K562 (cell line): Measurements from ENCODE around the gene S100A2. TPM values are rescaled to one million over a fixed set of nuclear protein-coding genes. Genes with fewer than 3 reads are reported as not detected.
A peak's percentile ranks its signal among the peaks of the same experiment; 100 is the strongest.

ENCODE experiments used
- ATAC-seq: fragments of 200-7000 bp; cut with Tn5 transposase; 3 replicates; pipeline ENCODE4 v1.9.1; 2020; ENCODE audit warnings: moderate library complexity
- BruUV-seq: library from RNA; stranded (reverse); fragments of 400-500 nt; replicated peaks from 2 replicates; lab custom pipeline; 2021; lab: Mats Ljungman, UMichigan
- CTCF ChIA-PET: fragments of 300-600 bp; formaldehyde crosslinking; extraction: SDS; loops from one replicate; lab custom pipeline; 2021; ENCODE audit warnings: low intra/inter-chr PET ratio; lab: Yijun Ruan, JAX
- POLR2A ChIA-PET: fragments of 300-600, 350-650 bp; sonication (Branson Sonifier 250); formaldehyde crosslinking; extraction: SDS; loops from one replicate; lab custom pipeline; 2021; ENCODE audit warnings: antibody characterized with exemption, inconsistent platforms; lab: Yijun Ruan, JAX
- DNase-seq, 4 experiments: peaks; one replicate each; pipeline versions ENCODE4 v3.0.0 to v3.0.0-alpha.2; 2011 to 2018; ENCODE audit warnings: low spot score in 3 of 4, mixed read lengths in 3 of 4; ENCODE audit errors: extremely low read depth in 1 of 4
- FAIRE-seq: peaks from 2 replicates; lab custom pipeline; 2011; peaks lifted over from hg19 to GRCh38; lab: Jason Lieb, UNC
- H2AFZ ChIP-seq: 2 replicates; pipeline ENCODE4 v1.6.0; 2011; ENCODE audit warnings: low read depth, low read length, control low read depth, inconsistent platforms
- H3K27ac ChIP-seq: fragments of 200-600 bp; 3 replicates; pipeline ENCODE4 v1.8.0; 2011; ENCODE audit warnings: low read depth, mild to moderate bottlenecking, control low read depth, inconsistent platforms, low read length, moderate library complexity, mixed read lengths; ENCODE audit errors: extremely low read depth
- H3K27me3 ChIP-seq, 2 experiments: fragments of 300-600 bp in 1 of 2; 2 replicates in 1 of 2; 3 replicates in 1 of 2; pipeline versions ENCODE4 v1.6.0 to v1.8.0; 2011; ENCODE audit warnings: inconsistent platforms in 2 of 2, low read length in 2 of 2, mild to moderate bottlenecking in 1 of 2, mixed read lengths in 1 of 2, moderate library complexity in 1 of 2; ENCODE audit not compliant: control insufficient read depth in 2 of 2, insufficient read depth in 2 of 2
- H3K36me3 ChIP-seq: fragments of 300-600 bp; 3 replicates; pipeline ENCODE4 v1.8.0; 2011; ENCODE audit warnings: mild to moderate bottlenecking, low read length, inconsistent platforms; ENCODE audit not compliant: control insufficient read depth, insufficient read depth
- H3K4me1 ChIP-seq, 2 experiments: fragments of 200-600 bp in 1 of 2; replicated peaks in 1 of 2; 2 replicates in 1 of 2; 3 replicates in 1 of 2; pipeline versions ENCODE4 v1.5.1 to v1.8.0; 2011; ENCODE audit warnings: inconsistent platforms in 2 of 2, low read length in 2 of 2, mild to moderate bottlenecking in 1 of 2, mixed read lengths in 1 of 2, moderate library complexity in 1 of 2; ENCODE audit not compliant: control insufficient read depth in 2 of 2, insufficient read depth in 2 of 2
- H3K4me2 ChIP-seq: 2 replicates; pipeline ENCODE4 v1.6.1; 2011; ENCODE audit warnings: low read length, control low read depth, inconsistent platforms, mixed read lengths; ENCODE audit not compliant: insufficient read depth
- H3K4me3 ChIP-seq: fragments of 200-600 bp; sonication (generic), shearing (Covaris generic); 2 replicates; pipeline ENCODE4 v1.5.1; 2016; ENCODE audit warnings: control low read depth, inconsistent platforms
- H3K79me2 ChIP-seq: fragments of 200-600 bp; 3 replicates; pipeline ENCODE4 v1.8.0; 2011; ENCODE audit warnings: low read length, inconsistent platforms; ENCODE audit not compliant: control insufficient read depth, insufficient read depth
- H3K9ac ChIP-seq, 2 experiments: 2 replicates each; pipeline versions ENCODE4 v1.6.0 to v1.6.1; 2011; ENCODE audit warnings: low read depth in 2 of 2, low read length in 2 of 2, control low read depth in 1 of 2, inconsistent platforms in 1 of 2, mild to moderate bottlenecking in 1 of 2, mixed read lengths in 1 of 2; ENCODE audit not compliant: insufficient read depth in 1 of 2
- H3K9me1 ChIP-seq: one replicate; pipeline ENCODE4 v1.6.0; 2011; ENCODE audit warnings: inconsistent platforms, mild to moderate bottlenecking, low read length, moderate library complexity; ENCODE audit not compliant: control insufficient read depth, insufficient read depth
- H3K9me3 ChIP-seq: replicated peaks from 2 replicates; pipeline ENCODE4 v1.5.1; 2011; ENCODE audit warnings: low read depth, low read length, inconsistent platforms; ENCODE audit not compliant: control insufficient read depth, insufficient read depth
- H4K20me1 ChIP-seq: replicated peaks from 2 replicates; pipeline ENCODE4 v1.6.1; 2011; ENCODE audit warnings: low read length, inconsistent platforms, mixed read lengths; ENCODE audit not compliant: control insufficient read depth, insufficient read depth
- ADNP ChIP-seq: fragments of 200-800 bp; sonication (Bioruptor generic); IDR thresholded peaks from 2 replicates; pipeline ENCODE4 v1.6.1; 2016; ENCODE audit warnings: missing genetic modification characterization, missing compliant biosample characterization
- ARNT ChIP-seq, 2 experiments: fragments of 450-650 bp; IDR thresholded peaks; 2 replicates each; pipeline ENCODE4 v1.6.1; 2016; ENCODE audit warnings: mild to moderate bottlenecking in 1 of 2
- CBX1 ChIP-seq: sonication (generic); IDR thresholded peaks from 2 replicates; pipeline ENCODE4 v1.6.1; 2016; ENCODE audit warnings: antibody characterized with exemption, low read depth, mild to moderate bottlenecking
- ETV6 ChIP-seq, 3 experiments: fragments of 150-350 bp in 1 of 3; sonication (generic) in 1 of 3; formaldehyde crosslinking in 1 of 3; IDR thresholded peaks; 2 replicates each; pipeline versions ENCODE4 v1.6.1 to v1.8.0; 2014 to 2022; ENCODE audit warnings: borderline replicate concordance in 2 of 3, low read depth in 2 of 3, antibody characterized with exemption in 1 of 3, low read length in 1 of 3, mild to moderate bottlenecking in 1 of 3, missing genetic modification reagents in 1 of 3
- HSF4 ChIP-seq: fragments of 250-450 bp; sonication (Bioruptor Pico); IDR thresholded peaks from 2 replicates; pipeline ENCODE4 v2.1.2; 2022; ENCODE audit warnings: mild to moderate bottlenecking, moderate library complexity, borderline replicate concordance
- NFE2L1 ChIP-seq: fragments of 450-650 bp; IDR thresholded peaks from 2 replicates; pipeline ENCODE4 v1.6.1; 2016; ENCODE audit warnings: missing genetic modification characterization, low read depth, mild to moderate bottlenecking, missing compliant biosample characterization, moderate library complexity, borderline replicate concordance
- POLR3A ChIP-seq: IDR thresholded peaks from 2 replicates; pipeline ENCODE4 v1.6.1; 2011; ENCODE audit warnings: borderline replicate concordance, mild to moderate bottlenecking, moderate library complexity; ENCODE audit not compliant: insufficient read length, insufficient read depth; ENCODE audit errors: extremely low read depth
- SNRNP70 ChIP-seq: fragments of 200-400 bp; formaldehyde crosslinking; optimal IDR thresholded peaks from 2 replicates; pipeline ENCODE3; 2017; ENCODE audit warnings: low read depth, low read length
- U2AF2 ChIP-seq: fragments of 200-400 bp; formaldehyde crosslinking; optimal IDR thresholded peaks from 2 replicates; pipeline ENCODE3; 2017; ENCODE audit warnings: low read depth, mild to moderate bottlenecking, low read length
- ZFP36 ChIP-seq: fragments of 150-350 bp; IDR thresholded peaks from 2 replicates; pipeline ENCODE4 v1.6.1; 2018; ENCODE audit warnings: low read length, low read depth; ENCODE audit not compliant: partially characterized antibody
- ZNF12 ChIP-seq: sonication (generic); formaldehyde crosslinking; IDR thresholded peaks from 2 replicates; pipeline ENCODE4 v1.4.0; 2020; ENCODE audit warnings: mild to moderate bottlenecking, missing genetic modification reagents
- ZNF24 ChIP-seq: fragments of 450-650 bp; IDR thresholded peaks from 2 replicates; pipeline ENCODE4 v1.6.1; 2016
- ZSCAN29 ChIP-seq: fragments of 450-650 bp; IDR thresholded peaks from 2 replicates; pipeline ENCODE4 v1.6.1; 2017
- WGBS: fragments of 100-300 bp; shearing (Covaris generic); methylation state at CpG from one replicate; pipeline ENCODE4 v1.1.6; 2016; ENCODE audit warnings: low coverage, mixed read lengths; ENCODE audit not compliant: insufficient coverage; ENCODE audit errors: missing lambda C conversion rate; 5-methylcytosine and 5-hydroxymethylcytosine counted together
- in situ Hi-C: fragments of 300-500 bp; cut with MboI; formaldehyde crosslinking; loops from 4 replicates; pipeline ENCODE4 v1.15.0; 2018; ENCODE audit warnings: inconsistent platforms, mixed read lengths
- intact Hi-C: fragments of 100-400 bp; cut with micrococcal nuclease; formaldehyde crosslinking; loops from 2 replicates; pipeline ENCODE4 v1.14.2; 2022
- polyA plus RNA-seq, 8 experiments: library from polyadenylated mRNA; depleted of rRNA in 4 of 8; stranded (reverse) in 5 of 8; unstranded in 3 of 8; fragments of >200 nt; fragmentation: Nextera tagmentation in 2 of 8; fragmentation: Illumina TruSeq in 1 of 8; extraction: Ambion mirVana in 2 of 8; extraction: Trizol in 1 of 8; gene quantifications; 2 replicates each; pipeline versions ENCODE4 v1.2.1 to v1.2.3, GENCODE V29; 2011 to 2014; ENCODE audit warnings: inconsistent platforms in 1 of 8, missing spikeins in 1 of 8
- total RNA-seq, 7 experiments: library from RNA; depleted of rRNA in 6 of 7; stranded (reverse); fragments of >200 nt in 6 of 7; fragmentation: Illumina TruSeq in 2 of 7; extraction: Trizol in 2 of 7; gene quantifications; 2 replicates each; pipeline versions ENCODE4 v1.2.1 to v1.2.3, GENCODE V29; 2011 to 2021; ENCODE audit warnings: low replicate concordance in 1 of 7
- TF ChIP-seq, protein P1 (sequence below): fragments of 250-450 bp; sonication (Bioruptor Pico); IDR thresholded peaks from 2 replicates; pipeline ENCODE4 v1.8.0; 2021; ENCODE audit warnings: moderate library complexity, mild to moderate bottlenecking, inconsistent platforms
- TF ChIP-seq, protein P2 (sequence below): fragments of 250-450 bp; sonication (Bioruptor Pico); IDR thresholded peaks from 2 replicates; pipeline ENCODE4 v1.8.0; 2022; ENCODE audit warnings: moderate library complexity, mild to moderate bottlenecking, inconsistent platforms
- TF ChIP-seq, protein P3 (sequence below): fragments of 200-800 bp; sonication (Bioruptor generic); IDR thresholded peaks from 2 replicates; pipeline ENCODE4 v1.6.1; 2017; ENCODE audit warnings: missing genetic modification characterization, missing compliant biosample characterization

Gene S100A2
- total and polyA plus RNA-seq, 9 of the 15 experiments (the other 6 are each of a cell fraction or from before 2014, with no cell fraction given) = 0.28 to 0.65 (median 0.44) TPM; not detected in 4

- TF ChIP-seq CBX1 (no peak), ZNF12 (CRISPR knock-in tag) (no peak), U2AF2 (no peak), ZSCAN29 (no peak), SNRNP70 (no peak), POLR3A (no peak), ZFP36 (no peak), HSF4 (no peak)
- TF ChIP-seq, protein P1, sequence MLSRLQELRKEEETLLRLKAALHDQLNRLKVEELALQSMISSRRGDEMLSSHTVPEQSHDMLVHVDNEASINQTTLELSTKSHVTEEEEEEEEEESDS (CRISPR knock-in tag) = no peak
- TF ChIP-seq, protein P2, sequence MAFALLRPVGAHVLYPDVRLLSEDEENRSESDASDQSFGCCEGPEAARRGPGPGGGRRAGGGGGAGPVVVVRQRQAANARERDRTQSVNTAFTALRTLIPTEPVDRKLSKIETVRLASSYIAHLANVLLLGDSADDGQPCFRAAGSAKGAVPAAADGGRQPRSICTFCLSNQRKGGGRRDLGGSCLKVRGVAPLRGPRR (CRISPR knock-in tag) = no peak
- TF ChIP-seq, all 486 proteins: peak for 39
Observed at GRCh38 chr1:153538315-153538821, 27.3 kb downstream of the S100A2 start (continued).

DNA sequence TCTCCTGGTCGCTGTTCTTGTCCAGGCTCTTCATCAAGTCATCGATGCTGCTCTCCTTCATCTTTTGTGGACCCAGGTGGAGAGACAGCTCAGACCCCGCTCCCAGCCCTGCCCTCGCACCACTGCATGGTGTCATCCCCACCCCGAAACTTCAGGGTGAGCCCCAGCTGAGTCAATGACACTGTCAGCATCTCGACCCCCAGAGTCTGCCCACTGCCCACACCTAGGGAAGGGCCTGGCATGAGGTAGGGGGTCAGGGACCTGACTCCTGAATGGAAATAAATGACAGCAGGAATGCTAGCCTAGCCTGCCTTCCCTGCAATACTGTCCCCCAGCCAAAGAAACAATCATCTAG, 28.3 kb downstream of the S100A2 start:
- Histone ChIP-seq H3K4me2 (no peak overlapping the region), H4K20me1 (no peaks in the 10 kb centered on the region), H3K4me3 (no peak overlapping the region), H3K27ac (no peak overlapping the region), H3K9me3 (no peaks in the 10 kb centered on the region), H3K27me3 (no peaks in the 10 kb centered on the region), H3K79me2 (no peaks in the 10 kb centered on the region; the same call in 2 of the 3 replicates), H3K9me1 (no peaks in the 10 kb centered on the region), H3K9ac (peak overlapping the region in 1 of 2 experiments; percentile 62; a peak in 2 of 4 replicates), H3K4me1 (peaks cover 67 to 72% of the 10 kb centered on the region in 2 experiments), H2AFZ (peak overlapping the region; percentile 85; the same call in 1 of the 2 replicates), H3K36me3 (no peaks in the 10 kb centered on the region)
- TF ChIP-seq ETV6 (IDR thresholded peaks at IDR 0.05; ENCODE audit: borderline replicate concordance in 1 of 2, low read depth in 2 of 2, low read length in 1 of 2) (no peak), ETV6 (CRISPR knock-in tag; IDR thresholded peaks at IDR 0.05; ENCODE audit: borderline replicate concordance) (no peak), ADNP (tag) (no peak), ZNF24 (no peak), POLR3A (no peak), NFE2L1 (tag) (no peak), ARNT (IDR thresholded peaks at IDR 0.05) (no peak)
- TF ChIP-seq, protein P3, sequence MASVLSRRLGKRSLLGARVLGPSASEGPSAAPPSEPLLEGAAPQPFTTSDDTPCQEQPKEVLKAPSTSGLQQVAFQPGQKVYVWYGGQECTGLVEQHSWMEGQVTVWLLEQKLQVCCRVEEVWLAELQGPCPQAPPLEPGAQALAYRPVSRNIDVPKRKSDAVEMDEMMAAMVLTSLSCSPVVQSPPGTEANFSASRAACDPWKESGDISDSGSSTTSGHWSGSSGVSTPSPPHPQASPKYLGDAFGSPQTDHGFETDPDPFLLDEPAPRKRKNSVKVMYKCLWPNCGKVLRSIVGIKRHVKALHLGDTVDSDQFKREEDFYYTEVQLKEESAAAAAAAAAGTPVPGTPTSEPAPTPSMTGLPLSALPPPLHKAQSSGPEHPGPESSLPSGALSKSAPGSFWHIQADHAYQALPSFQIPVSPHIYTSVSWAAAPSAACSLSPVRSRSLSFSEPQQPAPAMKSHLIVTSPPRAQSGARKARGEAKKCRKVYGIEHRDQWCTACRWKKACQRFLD (CRISPR knock-in tag) = no peak
- no peak for FAIRE-seq
- BruUV-seq = no TSS peak
- ChIA-PET CTCF (interaction anchor here (1.5 kb wide), 1 partner anchor 32 kb away, joined by 5 read pairs; no protein-coding TSS in a partner anchor), POLR2A (interaction anchor here (0.9 to 1.0 kb wide), 3 partner anchors 8 to 90 kb away, joined by 3 to 4 read pairs (median 3); partner anchors contain the start of genes S100A1, S100A13 and S100A4)
- peak in 1 of 4 experiments; percentile 2 for DNase-seq
- in situ Hi-C loops = no loop called here
- ATAC-seq = no peak
- WGBS = 91% methylated on average over 6 of the region's 6 CpGs
- intact Hi-C loops = no loop called here
